Effector CD8-positive, alpha-beta T cell (primary cell): ENCODE measurements around the gene ING5.
"Not testable (repeated sequence)": the region's sequence is repeated elsewhere in the genome, so short reads cannot be mapped to it uniquely, and the experiment has no call there.

Source experiments
- DNase-seq: peaks from one replicate; lab custom pipeline; 2025; lab: John Stamatoyannopoulos, UW
- total RNA-seq, 4 experiments: gene quantifications; one replicate each; lab custom pipeline; 2026; lab: John Stamatoyannopoulos, UW

ING5 gene
- total RNA-seq: 68.6 to 108 (median 101) reads per million in 4 experiments

DNA sequence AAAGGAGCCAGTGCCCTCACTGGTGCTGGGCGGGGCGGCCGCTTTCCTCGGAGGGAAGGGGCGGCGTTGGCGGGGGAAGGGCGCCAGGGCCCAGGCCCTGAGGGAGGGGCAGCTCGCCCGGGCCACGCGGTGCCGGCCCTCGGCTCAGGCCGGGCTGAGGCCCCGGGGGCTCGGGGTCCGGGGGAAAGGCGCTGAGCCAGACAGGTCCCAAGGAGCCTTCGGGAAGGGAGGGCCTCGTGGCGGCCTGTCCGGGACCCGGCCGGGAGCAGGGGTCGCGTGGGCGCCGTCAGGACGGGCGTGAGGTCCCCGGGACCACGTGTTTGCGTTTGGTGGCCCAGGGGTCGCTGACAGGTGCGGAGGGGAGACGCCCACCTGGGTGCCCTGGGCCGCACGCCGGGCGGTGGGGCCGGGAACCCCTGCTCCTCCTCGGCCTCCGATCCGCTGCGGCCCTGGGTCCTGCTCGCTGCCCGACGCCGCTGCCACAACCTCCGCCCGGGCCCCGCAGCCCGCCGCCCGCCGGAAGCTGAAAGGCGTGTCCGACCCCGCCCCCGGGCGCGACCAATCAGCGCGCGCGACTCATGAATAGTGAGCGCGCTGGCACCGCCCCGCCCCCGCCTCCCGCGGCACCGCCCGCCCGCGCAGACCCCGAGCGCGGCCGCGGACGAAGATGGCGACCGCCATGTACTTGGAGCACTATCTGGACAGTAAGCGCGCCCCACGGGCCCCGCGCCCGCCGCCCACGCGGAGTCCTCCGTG is at the start of gene ING5:
Gene ING5 (plus strand): TSS at position 641 of the 756 bp plus-strand sequence. CDS start 27 bp downstream, at position 668.
- DNase-seq: peak; percentile 93

- no peak for DNase-seq
Measured at GRCh38 chr2:241652142-241652541, 49.7 kb upstream of the ING5 start.

- no peak for DNase-seq
Measured at GRCh38 chr2:241652722-241653121, 49.1 kb upstream of the ING5 start.

- no peak for DNase-seq
Measured at GRCh38 chr2:241653210-241653750, 48.6 kb upstream of the ING5 start.

GRCh38 chr2:241654551-241654950 is 47.3 kb upstream of the ING5 start:
- no peak for DNase-seq

DNA sequence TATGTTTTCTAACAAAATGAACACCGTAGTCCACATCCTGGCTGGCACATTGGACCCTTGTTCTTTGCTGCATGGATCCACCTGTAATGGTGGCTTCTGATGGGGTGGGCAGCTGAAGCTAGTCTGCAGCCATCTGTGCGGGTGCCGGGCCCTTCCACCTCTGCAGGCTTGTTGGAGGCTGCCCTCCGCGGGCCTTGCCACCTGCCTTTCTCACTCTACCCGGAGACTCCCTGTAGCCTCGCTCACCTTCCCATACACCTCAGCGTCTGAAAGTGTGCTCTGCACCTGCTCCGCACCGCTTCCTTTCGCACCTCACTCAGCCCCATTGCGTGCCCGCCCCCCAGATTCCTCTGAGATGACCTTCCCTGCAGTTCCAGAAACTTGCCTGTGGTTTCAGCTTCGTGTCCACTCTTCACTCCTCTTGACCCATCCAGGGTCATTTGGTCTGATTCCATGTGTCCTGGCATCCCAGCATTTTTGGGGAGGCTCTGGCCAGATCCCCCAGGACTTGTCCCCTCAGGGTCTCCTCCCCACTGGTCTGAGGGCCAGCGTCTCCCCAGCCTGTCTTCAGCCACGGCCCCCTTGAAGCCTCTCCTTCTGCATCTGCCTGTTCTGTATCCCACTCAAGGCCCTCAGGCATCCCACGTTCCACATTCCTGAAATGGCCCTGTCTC is 46.2 kb upstream of the ING5 start:
- no peak for DNase-seq

DNA sequence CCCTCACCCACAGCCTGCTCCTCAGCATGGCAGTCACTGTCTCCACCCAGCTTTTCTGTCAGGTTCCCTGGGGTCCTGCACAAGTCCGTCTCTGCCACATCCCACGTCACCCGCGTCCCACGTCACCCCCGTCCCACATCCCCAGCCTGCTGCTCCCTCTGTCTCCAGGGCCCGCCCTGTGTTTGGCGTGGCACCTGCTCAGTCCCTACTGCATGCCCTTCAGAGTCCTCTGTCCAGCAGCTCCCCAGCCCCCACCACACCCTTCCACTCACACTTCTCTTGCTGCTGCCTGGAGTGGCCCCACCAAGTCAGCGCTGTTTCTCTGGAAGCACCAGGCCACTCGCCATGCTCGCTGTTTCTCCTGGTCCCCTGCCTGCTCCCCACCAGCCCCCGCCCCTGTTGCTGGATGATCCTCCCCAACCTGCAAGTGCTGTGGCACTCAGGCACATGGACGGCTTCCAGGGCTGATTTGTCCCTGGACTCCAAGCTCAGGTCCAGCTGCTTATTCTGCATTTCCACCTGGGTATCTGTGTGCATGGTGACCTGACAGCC is 45.6 kb upstream of the ING5 start:
- no peak for DNase-seq

GRCh38 chr2:241657786-241658254 is 44.0 kb upstream of the ING5 start:
- DNase-seq: no peak

DNA sequence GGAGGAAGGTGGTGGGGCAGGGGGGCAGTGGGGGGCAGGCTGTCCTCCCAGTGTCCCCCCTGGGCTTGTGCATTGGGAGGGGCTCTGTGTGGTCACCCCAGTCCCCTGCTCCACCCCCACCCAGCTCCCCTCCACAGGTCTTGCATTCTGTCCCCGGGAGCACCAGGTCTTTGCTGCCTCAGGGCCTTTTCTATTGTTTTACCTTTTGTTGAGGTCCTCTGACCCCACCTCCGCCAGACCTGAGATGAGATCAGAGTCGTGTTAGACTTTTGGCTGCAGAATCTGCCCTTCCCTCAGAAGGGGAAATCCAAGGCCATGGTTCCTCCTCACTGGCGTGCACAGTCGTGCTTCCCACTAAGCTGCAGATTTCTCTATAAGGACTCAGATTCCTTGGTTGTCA is 43.5 kb upstream of the ING5 start:
- DNase-seq: no peak

- no peak for DNase-seq
Measured at GRCh38 chr2:241659150-241659739, 42.6 kb upstream of the ING5 start.

GRCh38 chr2:241660593-241661213 is 41.1 kb upstream of the ING5 start:
- DNase-seq: no peak

GRCh38 chr2:241662731-241663130 is 39.1 kb upstream of the ING5 start:
- DNase-seq: not testable (repeated sequence)

DNA sequence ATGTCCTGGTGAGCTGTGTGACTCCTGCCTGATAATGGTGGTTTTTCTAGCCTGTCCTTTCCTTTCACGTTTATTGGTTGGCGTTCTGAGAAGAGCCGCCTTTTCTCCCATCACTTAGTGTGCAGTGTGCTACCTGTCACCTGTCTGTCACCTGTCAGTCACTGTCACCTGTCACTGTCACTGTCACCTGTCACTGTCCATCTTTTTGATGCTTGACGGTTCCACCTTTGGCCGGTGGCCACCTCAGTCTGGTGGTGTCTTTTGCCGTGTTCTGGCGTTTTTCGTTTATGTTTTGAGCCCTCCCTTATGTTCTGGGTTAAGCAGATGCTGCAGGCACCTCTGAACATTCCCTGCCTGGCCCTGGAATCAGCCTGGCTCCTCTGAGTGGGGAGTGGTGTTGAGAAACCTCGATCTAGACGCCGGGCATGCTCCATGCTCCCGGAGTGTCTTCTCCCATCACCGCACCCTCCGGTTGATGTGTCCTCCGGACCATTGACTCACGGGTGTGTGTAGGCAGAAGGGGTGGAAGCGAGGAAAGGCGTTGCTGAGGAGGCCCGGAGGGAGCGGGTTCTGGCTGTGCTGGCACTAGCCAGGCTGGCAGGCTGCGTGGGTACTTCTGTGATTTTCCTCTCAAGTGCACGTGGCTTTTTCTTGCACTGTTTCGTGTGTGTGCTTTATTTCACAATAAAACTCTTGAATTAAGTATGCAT is 36.0 kb upstream of the ING5 start:
- no peak for DNase-seq

- DNase-seq: no peak
Measured at GRCh38 chr2:241666627-241667400, 35.0 kb upstream of the ING5 start.

DNA sequence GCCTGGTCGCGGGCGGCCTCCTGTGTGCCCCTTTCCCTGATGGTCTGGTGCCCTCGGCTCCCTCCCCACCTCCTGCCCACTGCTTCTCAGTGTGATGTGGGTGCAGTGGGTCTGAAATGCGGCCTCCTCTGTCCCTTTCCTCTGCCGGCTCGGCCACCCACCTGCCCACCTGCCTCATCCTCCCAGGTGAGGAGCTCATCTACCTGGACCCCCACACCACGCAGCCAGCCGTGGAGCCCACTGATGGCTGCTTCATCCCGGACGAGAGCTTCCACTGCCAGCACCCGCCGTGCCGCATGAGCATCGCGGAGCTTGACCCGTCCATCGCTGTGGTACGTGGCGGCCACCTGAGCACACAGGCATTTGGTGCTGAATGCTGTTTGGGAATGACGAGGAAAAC is 33.5 kb upstream of the ING5 start:
- DNase-seq: no peak

DNA sequence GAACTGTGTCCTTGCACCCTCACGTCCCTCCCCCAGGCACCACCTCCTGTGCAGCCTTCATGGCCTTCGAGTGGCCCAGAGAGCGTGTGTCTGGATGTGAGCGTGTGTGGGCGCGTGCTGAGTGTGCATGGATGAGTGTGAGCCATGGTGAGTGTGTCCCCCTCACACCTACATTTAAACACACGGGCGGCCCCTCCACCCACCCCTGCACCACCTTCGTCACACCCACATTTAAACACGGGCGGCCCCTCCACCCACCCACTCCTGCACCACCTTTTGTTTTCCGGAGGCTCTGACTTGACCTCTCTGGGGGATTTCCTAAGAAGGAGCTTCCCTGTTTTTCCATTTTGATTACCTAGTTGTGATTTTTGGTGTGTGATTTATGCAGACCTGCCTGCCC is 33.0 kb upstream of the ING5 start:
- DNase-seq: no peak

- DNase-seq: no peak
Measured at GRCh38 chr2:241670333-241671110, 31.3 kb upstream of the ING5 start.

DNA sequence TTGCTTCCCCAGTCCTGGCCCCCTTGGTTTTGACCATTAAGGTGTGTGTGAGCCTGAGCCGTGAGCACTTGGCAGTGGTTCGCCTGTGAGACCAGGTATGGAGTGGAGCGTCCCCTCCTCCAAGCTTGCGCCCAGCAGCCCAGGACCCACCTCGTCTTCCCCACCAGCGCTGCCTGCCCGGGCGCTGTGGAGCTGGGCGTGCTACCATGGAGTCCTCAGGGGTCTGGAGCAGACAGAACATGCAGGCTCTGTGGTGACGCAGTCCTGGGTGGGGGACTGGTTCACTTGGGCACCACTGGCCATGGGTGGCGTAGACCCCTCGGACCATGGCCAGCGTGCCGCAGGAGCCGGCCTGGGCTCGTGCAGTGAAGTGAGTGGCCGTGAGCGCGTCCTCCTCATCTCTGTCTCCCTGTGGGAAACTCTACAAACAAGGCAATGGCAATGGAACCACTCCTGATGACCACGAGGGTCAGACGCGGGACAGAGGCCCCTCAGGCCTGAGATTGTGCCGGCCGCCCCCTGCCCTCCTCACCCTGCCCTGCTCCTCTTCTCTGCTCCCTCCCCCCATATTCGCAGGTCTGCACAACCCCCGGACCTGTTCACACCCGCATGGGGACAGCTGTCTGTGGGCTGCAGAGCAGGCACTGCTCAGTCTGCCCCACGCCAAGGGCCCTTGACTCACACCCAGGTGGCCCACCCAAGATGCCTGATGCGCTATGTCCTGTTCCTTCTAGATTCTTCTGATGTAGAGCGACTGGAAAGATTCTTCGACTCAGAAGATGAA is 30.2 kb upstream of the ING5 start:
- DNase-seq: no peak
